Activated CD8-positive, alpha-beta memory T cell treated with anti-CD3 and anti-CD28 coated beads, Interleukin-2, amount 50 U/mL, for 24 hours (primary cell): Measurements from ENCODE around the gene DIAPH1.

Source experiments
- DNase-seq: peaks from one replicate; pipeline ENCODE4 v3.0.0-alpha.2; 2020; ENCODE audit errors: extremely low read depth

The DIAPH1 gene

GRCh38 chr5:141639357-141640050 is 20.7 kb upstream of the DIAPH1 start:
- DNase-seq = no peak

- no peak for DNase-seq
These were observed 20.0 kb upstream of the DIAPH1 start for GRCh38 chr5:141638771-141639170.

DNA sequence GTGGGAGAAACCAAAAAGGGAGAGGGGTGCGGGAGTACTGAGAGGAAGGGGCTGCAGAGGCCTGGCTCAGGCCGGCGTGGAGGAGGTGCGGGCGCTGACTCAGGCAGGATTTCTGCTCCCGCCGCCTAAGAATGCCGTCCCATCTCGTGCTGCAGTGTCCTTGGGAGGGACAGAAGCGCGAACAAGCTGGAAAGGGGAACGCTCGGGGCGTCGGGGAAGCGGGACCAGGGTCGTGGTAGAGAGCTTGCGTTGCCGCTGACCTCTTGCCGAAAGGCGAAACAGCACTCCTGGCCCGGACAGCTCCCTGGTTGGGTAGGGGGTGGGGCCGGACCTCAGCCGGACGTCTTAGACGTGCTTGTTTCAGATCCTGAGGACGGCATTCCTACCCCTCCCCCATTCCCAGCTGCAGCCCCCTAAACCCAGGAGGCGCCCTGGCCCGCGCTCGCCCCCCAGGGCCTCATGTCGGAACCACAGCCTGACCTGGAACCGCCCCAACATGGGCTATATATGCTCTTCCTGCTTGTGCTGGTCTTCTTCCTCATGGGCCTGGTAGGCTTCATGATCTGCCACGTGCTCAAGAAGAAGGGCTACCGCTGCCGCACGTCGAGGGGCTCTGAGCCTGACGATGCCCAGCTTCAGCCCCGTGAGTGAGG is 19.1 kb upstream of the DIAPH1 start:
- DNase-seq = peak; percentile 21

- no peak for DNase-seq
These were observed 18.4 kb upstream of the DIAPH1 start for GRCh38 chr5:141637123-141637766.

DNA sequence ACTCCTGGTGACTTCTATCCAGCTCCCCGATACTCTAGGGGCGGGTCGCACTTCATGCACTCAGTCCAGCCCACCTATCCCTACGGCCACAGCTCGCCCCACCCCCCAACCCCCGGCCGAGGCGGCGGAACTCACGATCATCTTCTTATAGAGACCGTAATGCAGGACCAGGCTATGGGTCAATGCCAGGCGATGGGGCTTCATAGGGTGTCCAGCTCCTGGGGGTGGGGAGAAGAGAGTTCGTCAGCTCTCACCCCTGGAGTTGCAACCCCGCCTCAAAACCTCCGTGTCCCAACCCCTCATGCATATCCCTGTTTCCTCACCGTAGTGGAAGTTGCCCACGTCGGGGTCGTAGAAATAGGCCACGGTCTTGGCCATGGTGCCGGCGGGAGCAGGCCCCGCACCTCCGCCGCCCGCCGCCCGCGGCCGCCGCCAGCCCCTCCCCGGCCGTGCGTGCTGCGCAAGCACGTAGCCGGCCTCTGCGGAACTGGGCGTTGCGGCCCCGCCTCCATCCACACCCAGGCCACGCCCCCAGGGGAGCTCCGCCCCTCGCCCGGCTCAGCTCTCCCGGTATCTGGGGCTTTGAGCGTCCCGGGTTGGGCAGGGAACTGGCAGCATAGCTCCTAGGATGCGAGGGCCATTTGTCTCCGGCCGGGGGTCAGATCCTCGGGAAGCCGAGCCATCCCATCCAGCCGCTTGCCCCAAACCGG is 17.8 kb upstream of the DIAPH1 start, which contains the start of the genes HDAC3 and RELL2:
Gene HDAC3 (minus strand): TSS at position 437 of the 710 bp plus-strand sequence. CDS start 59 bp downstream, at position 378.
Gene RELL2 (plus strand): TSS at position 585 of the 710 bp plus-strand sequence. CDS start 1,229 bp downstream, outside the sequence.
- DNase-seq = peak; percentile 77

DNA sequence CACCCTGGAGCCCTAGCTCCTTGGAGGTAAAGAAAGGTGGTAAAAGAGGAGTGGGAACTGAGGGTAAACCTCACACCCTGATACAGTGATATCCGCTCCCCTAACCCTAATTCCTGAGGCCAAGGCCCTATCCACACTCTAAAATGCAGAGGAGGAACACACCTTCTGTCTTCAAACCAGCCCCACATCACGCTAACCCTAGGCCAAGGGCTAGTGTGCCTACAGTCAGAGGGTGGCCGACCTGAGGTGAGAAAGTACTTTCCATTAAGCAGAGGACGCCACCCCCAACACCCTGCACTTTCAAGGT is 17.3 kb upstream of the DIAPH1 start:
- no peak for DNase-seq

DNA sequence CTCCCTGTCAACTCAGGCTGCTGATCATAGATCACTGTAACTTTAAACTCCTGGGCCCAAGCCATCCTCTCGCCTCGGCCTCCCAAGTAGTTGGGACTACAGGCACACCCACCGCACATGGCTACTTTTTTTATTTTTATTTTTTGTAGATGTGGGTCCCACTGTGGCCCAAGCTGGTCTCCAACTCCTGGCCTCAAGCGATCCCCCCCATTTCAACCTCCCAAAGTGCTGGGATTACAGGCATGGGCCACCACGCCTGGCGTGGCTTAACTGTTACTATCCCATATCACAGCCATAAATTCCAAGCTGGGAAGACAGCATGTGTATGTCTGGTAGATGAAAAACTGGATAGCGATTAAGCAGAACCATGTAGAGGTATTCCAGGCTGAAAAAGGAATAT is 16.8 kb upstream of the DIAPH1 start:
- DNase-seq = no peak

DNA sequence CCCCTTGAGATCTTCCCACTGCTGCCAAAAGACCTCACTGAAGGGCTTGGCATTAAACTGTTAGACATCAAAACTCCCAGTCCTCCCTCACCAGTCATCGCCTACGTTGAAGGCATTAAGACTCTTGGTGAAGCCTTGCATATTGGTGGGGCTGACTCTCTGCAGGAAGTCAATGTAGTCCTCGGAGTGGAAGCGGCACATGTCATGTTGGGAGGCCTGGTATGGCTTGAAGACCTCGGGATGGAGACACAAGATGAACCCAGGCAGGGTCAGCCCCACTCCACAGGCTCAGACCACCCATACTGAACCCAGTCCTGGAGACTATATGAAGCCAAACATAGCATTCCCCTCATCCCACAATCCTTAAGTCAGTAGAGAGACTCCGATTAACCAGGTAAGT is 15.9 kb upstream of the DIAPH1 start:
- no peak for DNase-seq

DNA sequence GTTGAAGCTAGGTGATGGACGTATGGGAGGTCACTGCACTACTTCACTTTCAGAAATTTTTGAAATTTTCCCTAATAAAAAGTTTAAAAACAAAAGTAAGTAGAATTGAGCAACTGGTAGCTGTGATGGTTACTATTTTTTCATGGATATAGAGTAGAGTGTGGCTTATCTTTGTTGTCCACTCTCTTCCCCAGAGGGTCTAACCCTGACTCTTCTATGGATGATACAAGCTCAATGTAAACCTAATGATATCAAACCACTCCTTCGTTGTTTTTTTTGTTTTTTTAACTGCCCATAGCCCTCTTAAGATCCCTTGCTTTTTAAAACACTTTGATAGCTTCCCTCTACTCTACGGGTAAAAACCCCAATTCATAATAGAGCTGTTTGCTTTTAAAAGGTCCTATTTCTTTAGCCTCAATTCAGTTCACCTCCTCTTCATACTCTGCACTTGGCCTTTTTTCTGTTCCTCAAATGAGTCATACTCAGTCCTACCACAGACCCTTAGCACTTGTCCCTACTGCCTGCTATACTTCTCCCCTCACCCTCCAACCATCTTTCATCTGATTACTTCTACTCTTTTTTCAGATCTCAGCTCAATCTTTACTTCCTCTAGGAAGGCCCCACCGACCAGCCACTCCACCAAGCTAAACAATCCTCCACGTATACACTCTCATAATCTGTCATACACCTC is 15.2 kb upstream of the DIAPH1 start:
- DNase-seq = no peak

DNA sequence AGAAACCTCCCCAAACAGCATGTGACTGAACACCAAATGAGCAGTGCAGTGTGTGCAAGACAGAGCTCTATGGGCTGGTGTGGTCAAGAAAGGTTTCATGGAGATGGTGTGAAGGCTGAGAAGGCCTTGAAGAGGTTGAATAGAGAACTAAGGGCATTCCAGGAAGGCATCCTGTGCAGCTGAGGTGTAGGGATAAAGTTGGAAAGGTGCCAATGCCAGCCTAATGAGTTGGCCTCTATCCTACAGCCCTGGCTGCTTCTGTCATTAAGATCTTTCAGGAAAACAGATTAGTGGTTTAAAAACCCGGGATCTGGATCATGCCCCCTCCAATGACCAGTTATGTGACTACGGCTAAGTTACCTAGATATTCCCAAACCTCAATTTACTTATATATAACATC is 13.8 kb upstream of the DIAPH1 start:
- DNase-seq = no peak

- no peak for DNase-seq
These were observed 11.9 kb upstream of the DIAPH1 start for GRCh38 chr5:141630570-141631140.

DNA sequence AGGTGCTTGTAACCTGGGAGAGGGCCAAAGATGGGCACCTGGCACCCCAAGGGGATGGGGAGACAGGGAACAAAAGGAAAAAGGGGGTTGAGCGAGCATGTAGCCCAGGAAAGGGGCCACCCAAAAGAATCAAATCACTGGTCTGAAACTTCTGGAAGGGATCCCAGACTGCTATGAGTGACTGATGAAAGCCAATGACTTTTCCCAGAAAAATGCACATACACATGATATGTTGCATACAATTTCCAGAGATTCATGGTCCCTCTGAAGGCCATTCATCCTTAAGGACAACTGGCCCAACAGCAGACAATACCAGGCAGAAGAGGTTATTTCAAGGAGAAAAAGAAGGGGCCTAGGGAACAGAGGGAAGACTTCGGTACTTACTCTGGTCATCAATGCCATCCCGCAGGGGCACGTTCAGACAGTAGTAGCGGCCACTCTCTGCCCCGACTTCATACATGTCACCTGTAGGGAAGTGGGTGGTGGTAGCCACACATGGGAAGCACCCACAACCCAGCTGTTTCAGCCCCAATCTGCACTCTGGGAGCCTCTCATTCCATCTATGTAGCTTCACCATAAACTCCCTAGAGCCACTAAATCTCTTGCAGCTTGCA is 9.5 kb upstream of the DIAPH1 start:
- DNase-seq = no peak

DNA sequence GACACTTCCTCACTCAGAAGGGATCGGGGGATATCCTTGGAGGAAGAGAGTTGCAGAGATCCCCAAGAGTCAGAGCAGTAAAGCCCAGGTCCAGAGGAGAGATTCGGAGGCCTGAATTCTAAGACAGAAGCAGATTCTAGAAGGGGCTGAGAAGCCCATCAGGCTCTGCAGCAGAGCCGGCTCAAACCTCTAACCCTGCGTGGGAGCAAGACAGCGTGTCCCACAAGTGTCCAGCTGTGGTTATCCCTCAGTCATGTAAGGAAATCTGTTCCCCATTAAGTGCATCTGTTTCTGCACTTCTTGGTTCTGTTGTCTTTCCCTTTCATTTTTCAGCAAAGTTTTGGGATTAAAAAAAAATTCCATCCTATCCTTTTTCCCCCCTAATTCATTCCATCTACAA is 4.8 kb upstream of the DIAPH1 start:
- DNase-seq = no peak

DNA sequence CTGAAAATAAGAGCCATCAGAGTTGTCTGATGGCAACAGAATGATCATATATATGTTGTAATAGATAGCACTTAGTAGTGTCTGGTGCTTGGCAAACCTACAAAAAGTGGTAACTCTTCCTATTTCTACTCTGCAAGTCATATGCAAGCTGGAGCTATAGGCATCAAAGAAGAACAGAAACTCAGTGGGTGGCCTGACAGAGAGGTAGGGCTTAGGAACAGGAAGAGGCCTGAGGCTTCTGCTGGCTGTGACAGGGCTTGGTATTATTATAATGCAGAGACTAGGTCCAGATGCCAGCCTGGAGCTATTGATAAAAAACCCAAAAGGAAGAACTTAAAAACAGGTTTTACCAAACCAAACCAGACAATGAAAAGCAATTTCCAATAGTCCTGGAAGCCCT is 4.4 kb upstream of the DIAPH1 start:
- DNase-seq = no peak

DNA sequence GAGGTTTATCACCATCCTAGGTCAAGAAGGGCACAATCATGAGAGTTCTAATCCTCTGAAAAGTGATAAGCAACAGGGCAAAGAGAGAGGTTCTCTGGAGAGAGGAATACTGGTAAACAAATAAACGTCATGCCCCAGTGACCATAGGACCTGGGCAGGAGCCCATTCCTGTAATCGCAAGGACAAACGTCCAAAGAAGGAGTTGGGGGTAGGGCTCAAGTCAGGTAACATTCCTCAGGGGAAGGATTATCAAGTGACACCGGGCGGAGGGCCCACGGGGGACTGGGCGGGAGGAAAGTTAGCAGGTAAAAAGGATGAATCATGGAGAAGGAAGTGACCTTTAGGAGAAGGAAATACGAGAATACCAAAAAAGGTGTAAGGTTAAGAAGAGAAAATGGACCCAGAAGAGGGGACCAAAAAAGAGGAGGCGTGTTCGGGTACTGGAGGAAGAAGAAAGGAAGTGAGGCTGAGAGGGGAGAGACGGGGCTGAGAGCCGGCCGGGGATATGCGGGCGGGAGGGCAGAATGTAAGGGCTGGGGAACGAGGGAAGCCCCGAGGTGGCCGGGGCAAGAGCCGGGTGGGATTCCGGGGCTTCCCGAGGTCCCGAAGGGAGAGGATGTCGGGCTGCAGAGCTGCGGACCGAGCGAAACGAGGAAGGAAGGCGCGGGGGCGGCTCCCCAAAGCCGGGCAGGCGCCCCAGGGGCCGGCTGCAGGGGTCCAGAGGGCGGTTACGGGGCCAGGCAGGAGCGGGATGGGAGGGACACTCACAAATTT is 583 bp downstream of the DIAPH1 start:
- DNase-seq = peak; percentile 26

- no peak for DNase-seq
These were observed 1.1 kb downstream of the DIAPH1 start for GRCh38 chr5:141617682-141618029.

DNA sequence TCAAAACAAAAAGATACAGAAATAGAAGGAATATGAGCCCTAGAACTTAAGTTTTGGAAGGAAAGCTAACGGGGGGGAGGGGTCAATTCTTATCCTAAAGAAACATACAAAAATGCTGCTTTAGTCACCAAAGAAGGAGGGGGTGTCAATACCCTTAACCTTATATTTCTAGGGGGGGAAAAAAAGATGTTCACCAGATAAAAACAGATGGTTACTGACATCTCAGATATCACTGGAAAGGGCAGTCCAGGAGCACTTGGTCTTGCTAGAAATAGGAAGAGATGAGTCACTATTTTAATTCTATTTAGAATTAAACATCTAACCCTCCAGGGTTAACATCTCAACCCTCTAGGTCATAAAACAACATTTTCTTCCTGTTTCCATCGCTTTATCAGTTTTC is 1.7 kb downstream of the DIAPH1 start:
- DNase-seq = no peak

- no peak for DNase-seq
These were observed 2.6 kb downstream of the DIAPH1 start for GRCh38 chr5:141615991-141616720.

GRCh38 chr5:141613344-141613743 is 5.5 kb downstream of the DIAPH1 start:
- DNase-seq = no peak

GRCh38 chr5:141611289-141611688 is 7.5 kb downstream of the DIAPH1 start:
- DNase-seq = no peak
